T-cell (primary cell): ENCODE measurements around the gene FYCO1. TPM values are rescaled to one million over a fixed set of nuclear protein-coding genes. Genes with fewer than 3 reads are reported as not detected.

Experiments used
- ATAC-seq, 4 experiments: fragments of 200-7000 bp in 3 of 4; fragments of 150-1000 bp in 1 of 4; cut with Tn5 transposase; replicated peaks in 1 of 4; 1 replicate in 3 of 4; 2 replicates in 1 of 4; pipeline ENCODE4 v1.10.0; 2021; ENCODE audit warnings: moderate library complexity in 3 of 4, mild to moderate bottlenecking in 2 of 4, moderate number of reproducible peaks in 1 of 4
- CTCF ChIA-PET, 2 donors: fragments of 300-600 bp; sonication (Branson Sonifier 250); formaldehyde crosslinking; loops; one replicate each; lab custom pipeline; 2022; ENCODE audit warnings: antibody characterized with exemption in 2 of 2; lab: Charles Lee
- POLR2A ChIA-PET, 2 donors: fragments of 300-600 bp; sonication (Branson Sonifier 250); formaldehyde crosslinking; loops; one replicate each; lab custom pipeline; 2022; ENCODE audit warnings: antibody characterized with exemption in 2 of 2; lab: Charles Lee
- DNase-seq, 35 experiments: peaks; one replicate each; pipeline versions ENCODE4 v3.0.0 to v3.0.0-alpha.2; 2013 to 2023
- H3K27ac ChIP-seq: one replicate; pipeline ENCODE4 v1.5.1; 2013; ENCODE audit warnings: low read length
- H3K27me3 ChIP-seq, 2 experiments: replicated peaks in 1 of 2; 1 replicate in 1 of 2; 2 replicates in 1 of 2; pipeline versions ENCODE4 v1.6.1 to v1.7.0; 2013; ENCODE audit warnings: low read length in 1 of 2, mixed read lengths in 1 of 2; ENCODE audit not compliant: control insufficient read depth in 2 of 2, insufficient read depth in 2 of 2; ENCODE audit errors: extremely low read depth in 1 of 2
- H3K36me3 ChIP-seq, 2 donors: 1 replicate in 1 of 2; 2 replicates in 1 of 2; pipeline versions ENCODE4 v1.6.1 to v1.7.0; 2013; ENCODE audit warnings: low read length in 1 of 2; ENCODE audit not compliant: control insufficient read depth in 2 of 2, insufficient read depth in 1 of 2; ENCODE audit errors: extremely low read depth in 1 of 2
- H3K4me1 ChIP-seq, 2 experiments: 1 replicate in 1 of 2; 2 replicates in 1 of 2; pipeline versions ENCODE4 v1.6.1 to v1.7.0; 2013; ENCODE audit warnings: low read length in 2 of 2, mixed read lengths in 1 of 2; ENCODE audit not compliant: insufficient read depth in 2 of 2, control insufficient read depth in 1 of 2; ENCODE audit errors: extremely low read depth in 1 of 2
- H3K4me3 ChIP-seq, 2 donors: 1 replicate in 1 of 2; 2 replicates in 1 of 2; pipeline versions ENCODE4 v1.5.1 to v1.7.0; 2013; ENCODE audit warnings: mild to moderate bottlenecking in 2 of 2, low read length in 1 of 2, moderate library complexity in 1 of 2; ENCODE audit not compliant: control insufficient read depth in 1 of 2; ENCODE audit errors: extremely low read depth in 1 of 2
- H3K9me3 ChIP-seq: 2 replicates; pipeline ENCODE4 v1.7.0; 2013
- H3K27ac Mint-ChIP-seq, 2 donors: one replicate each; pipeline ENCODE4 v1.8.0; 2020 to 2021; ENCODE audit warnings: mild to moderate bottlenecking in 2 of 2, mixed read lengths in 2 of 2
- H3K27me3 Mint-ChIP-seq, 2 donors: one replicate each; pipeline ENCODE4 v1.8.0; 2021 to 2022; ENCODE audit warnings: mixed read lengths in 2 of 2
- H3K36me3 Mint-ChIP-seq: one replicate; pipeline ENCODE4 v1.8.0; 2021; ENCODE audit warnings: mixed read lengths
- H3K4me1 Mint-ChIP-seq, 3 donors: one replicate each; pipeline ENCODE4 v1.8.0; 2020 to 2022; ENCODE audit warnings: mixed read lengths in 3 of 3, mild to moderate bottlenecking in 1 of 3
- H3K4me3 Mint-ChIP-seq, 3 donors: one replicate each; pipeline ENCODE4 v1.8.0; 2020 to 2022; ENCODE audit warnings: mild to moderate bottlenecking in 3 of 3, mixed read lengths in 3 of 3, moderate library complexity in 3 of 3
- H3K9me3 Mint-ChIP-seq, 3 donors: one replicate each; pipeline ENCODE4 v1.8.0; 2020 to 2022; ENCODE audit warnings: mixed read lengths in 3 of 3
- WGBS: methylation state at CpG from one replicate; pipeline ENCODE4 v1.1.5; 2013; ENCODE audit warnings: missing lambda C conversion rate; ENCODE audit not compliant: insufficient coverage; 5-methylcytosine and 5-hydroxymethylcytosine counted together
- total RNA-seq, 35 experiments: library from RNA in 6 of 35; stranded (reverse) in 6 of 35; fragments of 120-200 nt in 1 of 35; gene quantifications; one replicate each; pipeline versions ENCODE4 v1.2.1 to v1.2.4 and lab custom pipeline; 2013 to 2026

FYCO1 gene
- total RNA-seq, 5 donors from 2014 or later (not counting 1 experiment from before 2014, with no cell fraction given), result 24.6 to 46.3 (median 35.0) TPM

GRCh38 chr3:45917146-45917898, 78.3 kb downstream of the FYCO1 start:
- 100% methylated on average over 4 of the region's 6 CpGs for WGBS
- peaks cover 23 to 52% of the 10 kb centered on the region in 2 experiments for H3K4me1 ChIP-seq
- no peaks in the 10 kb centered on the region for H3K9me3 Mint-ChIP-seq
- ATAC-seq (no peak), DNase-seq (no peak)
- H3K36me3 Mint-ChIP-seq, result peaks cover 32% of the 10 kb centered on the region
- ChIA-PET CTCF (interaction anchor here in 1 of 2 donors (0.5 kb wide), 1 partner anchor 11 kb away, joined by 5 read pairs; no protein-coding TSS in a partner anchor), POLR2A (no interaction called here)
- H3K27me3 ChIP-seq, result peaks cover 0 to 3% of the 10 kb centered on the region in 2 experiments
- H3K27me3 Mint-ChIP-seq, result no peaks in the 10 kb centered on the region
- peaks cover 0 to 38% of the 10 kb centered on the region in 2 donors for H3K36me3 ChIP-seq
- H3K9me3 ChIP-seq, result no peaks in the 10 kb centered on the region
- no peak overlapping the region for H3K27ac ChIP-seq
- peak overlapping the region in 1 of 3 donors; percentile 7 for H3K4me3 Mint-ChIP-seq
- peak overlapping the region; percentile 11 to 23 for H3K27ac Mint-ChIP-seq
- peaks cover 38 to 44% (median 44%) of the 10 kb centered on the region in 3 donors for H3K4me1 Mint-ChIP-seq
- no peak overlapping the region for H3K4me3 ChIP-seq

- ChIA-PET POLR2A (no interaction called here), CTCF (interaction anchor here in 1 of 2 donors (0.7 kb wide), 1 partner anchor 92 kb away, joined by 3 read pairs; no protein-coding TSS in a partner anchor)
- H3K27me3 Mint-ChIP-seq, result no peaks in the 10 kb centered on the region
- H3K9me3 Mint-ChIP-seq, result no peaks in the 10 kb centered on the region
- Histone ChIP-seq H3K4me1 (peaks cover 17 to 49% of the 10 kb centered on the region in 2 experiments), H3K4me3 (peak overlapping the region; percentile 33 to 48), H3K9me3 (no peaks in the 10 kb centered on the region), H3K27ac (peak overlapping the region; percentile 65), H3K36me3 (peaks cover 0 to 28% of the 10 kb centered on the region in 2 donors), H3K27me3 (peaks cover 0 to 4% of the 10 kb centered on the region in 2 experiments)
- peak; percentile 87 to 97 (median 96) for ATAC-seq
- H3K36me3 Mint-ChIP-seq, result peaks cover 22% of the 10 kb centered on the region
- peak overlapping the region; percentile 66 to 83 (median 74) for H3K4me3 Mint-ChIP-seq
- peaks cover 34 to 48% (median 47%) of the 10 kb centered on the region in 3 donors for H3K4me1 Mint-ChIP-seq
- peak overlapping the region; percentile 63 to 86 for H3K27ac Mint-ChIP-seq
- DNase-seq, result peak; percentile 41 to 77 (median 62)
- whole genome bisulfite sequencing, result 0% methylated on average over 6 of the region's 13 CpGs
Measured at GRCh38 chr3:45915518-45916231, 79.9 kb downstream of the FYCO1 start.

GRCh38 chr3:45915059-45915439, 80.6 kb downstream of the FYCO1 start:
- Histone ChIP-seq H3K4me3 (peak overlapping the region; percentile 33 to 48), H3K27ac (peak overlapping the region; percentile 65), H3K27me3 (peaks cover 0 to 4% of the 10 kb centered on the region in 2 experiments), H3K4me1 (peaks cover 17 to 49% of the 10 kb centered on the region in 2 experiments), H3K36me3 (peaks cover 0 to 22% of the 10 kb centered on the region in 2 donors), H3K9me3 (no peaks in the 10 kb centered on the region)
- 51% methylated on average over 9 of the region's 9 CpGs for WGBS
- peaks cover 19% of the 10 kb centered on the region for H3K36me3 Mint-ChIP-seq
- ChIA-PET CTCF (interaction anchor here in 1 of 2 donors (0.6 kb wide), 1 partner anchor 925 kb away, joined by 3 read pairs; no protein-coding TSS in a partner anchor), POLR2A (no interaction called here)
- H3K27me3 Mint-ChIP-seq, result no peaks in the 10 kb centered on the region
- peak overlapping the region; percentile 66 to 83 (median 74) for H3K4me3 Mint-ChIP-seq
- no peaks in the 10 kb centered on the region for H3K9me3 Mint-ChIP-seq
- H3K4me1 Mint-ChIP-seq, result peaks cover 34 to 53% (median 50%) of the 10 kb centered on the region in 3 donors
- ATAC-seq, result no peak
- DNase-seq, result no peak
- peak overlapping the region; percentile 63 to 86 for H3K27ac Mint-ChIP-seq

GRCh38 chr3:45914362-45915058, 81.1 kb downstream of the FYCO1 start:
- Histone ChIP-seq H3K4me1 (peaks cover 17 to 49% of the 10 kb centered on the region in 2 experiments), H3K27me3 (peaks cover 0 to 4% of the 10 kb centered on the region in 2 experiments), H3K4me3 (peak overlapping the region in 1 of 2 donors; percentile 33), H3K36me3 (peaks cover 0 to 17% of the 10 kb centered on the region in 2 donors), H3K9me3 (no peaks in the 10 kb centered on the region), H3K27ac (peak overlapping the region; percentile 65)
- ChIA-PET CTCF (interaction anchor here in 1 of 2 donors (0.6 kb wide), 1 partner anchor 925 kb away, joined by 3 read pairs; no protein-coding TSS in a partner anchor), POLR2A (no interaction called here)
- ATAC-seq (no peak), DNase-seq (no peak)
- 69% methylated on average over 5 of the region's 7 CpGs for WGBS
- H3K9me3 Mint-ChIP-seq, result no peaks in the 10 kb centered on the region
- peaks cover 38 to 58% (median 52%) of the 10 kb centered on the region in 3 donors for H3K4me1 Mint-ChIP-seq
- H3K27ac Mint-ChIP-seq, result peak overlapping the region; percentile 36 to 63
- no peaks in the 10 kb centered on the region for H3K27me3 Mint-ChIP-seq
- peak overlapping the region in 2 of 3 donors; percentile 66 to 83 for H3K4me3 Mint-ChIP-seq
- peaks cover 17% of the 10 kb centered on the region for H3K36me3 Mint-ChIP-seq

GRCh38 chr3:45912435-45912834, 83.2 kb downstream of the FYCO1 start:
- no peak for ATAC-seq
- no peaks in the 10 kb centered on the region for H3K27me3 Mint-ChIP-seq
- Histone ChIP-seq H3K4me1 (peaks cover 31 to 64% of the 10 kb centered on the region in 2 experiments), H3K4me3 (no peak overlapping the region), H3K36me3 (no peaks in the 10 kb centered on the region), H3K9me3 (no peaks in the 10 kb centered on the region), H3K27me3 (peaks cover 0 to 7% of the 10 kb centered on the region in 2 experiments), H3K27ac (peak overlapping the region; percentile 30)
- DNase-seq, result no peak
- H3K4me3 Mint-ChIP-seq, result no peak overlapping the region
- H3K27ac Mint-ChIP-seq, result peak overlapping the region in 1 of 2 donors; percentile 40
- H3K36me3 Mint-ChIP-seq, result peaks cover 7% of the 10 kb centered on the region
- no peaks in the 10 kb centered on the region for H3K9me3 Mint-ChIP-seq
- WGBS, result 85% methylated on average over 6 of the region's 6 CpGs
- peaks cover 59 to 77% (median 66%) of the 10 kb centered on the region in 3 donors for H3K4me1 Mint-ChIP-seq
- ChIA-PET CTCF (interaction anchor here in 1 of 2 donors (0.6 kb wide), 1 partner anchor 41 kb away, joined by 3 read pairs; no protein-coding TSS in a partner anchor), POLR2A (interaction anchor here in 1 of 2 donors (0.7 kb wide), 1 partner anchor 38 kb away, joined by 5 read pairs; no protein-coding TSS in a partner anchor)
